KOPT-K1 (cell line): ENCODE results near the gene FSD1L.
A peak's percentile ranks its signal among the peaks of the same experiment; 100 is the strongest.
"Not testable (repeated sequence)": the region's sequence is repeated elsewhere in the genome, so short reads cannot be mapped to it uniquely, and the experiment has no call there.

Source experiments
- H3K27ac ChIP-seq: fragments of 200-600 bp; sonication (generic); 2 replicates; pipeline ENCODE4 v1.5.1; 2016; ENCODE audit warnings: antibody characterized with exemption, mild to moderate bottlenecking, low read depth, low read length; ENCODE audit not compliant: poor library complexity, severe bottlenecking
- H3K36me3 ChIP-seq: fragments of 200-600 bp; sonication (generic); 2 replicates; pipeline ENCODE4 v1.5.1; 2017; ENCODE audit warnings: antibody characterized with exemption, mild to moderate bottlenecking, low read length, moderate library complexity; ENCODE audit not compliant: insufficient read depth
- H3K9me3 ChIP-seq: fragments of 200-600 bp; sonication (generic); 2 replicates; pipeline ENCODE4 v1.5.1; 2017; ENCODE audit warnings: antibody characterized with exemption, low read length, mild to moderate bottlenecking; ENCODE audit not compliant: insufficient read depth, poor library complexity, severe bottlenecking

Gene FSD1L

DNA sequence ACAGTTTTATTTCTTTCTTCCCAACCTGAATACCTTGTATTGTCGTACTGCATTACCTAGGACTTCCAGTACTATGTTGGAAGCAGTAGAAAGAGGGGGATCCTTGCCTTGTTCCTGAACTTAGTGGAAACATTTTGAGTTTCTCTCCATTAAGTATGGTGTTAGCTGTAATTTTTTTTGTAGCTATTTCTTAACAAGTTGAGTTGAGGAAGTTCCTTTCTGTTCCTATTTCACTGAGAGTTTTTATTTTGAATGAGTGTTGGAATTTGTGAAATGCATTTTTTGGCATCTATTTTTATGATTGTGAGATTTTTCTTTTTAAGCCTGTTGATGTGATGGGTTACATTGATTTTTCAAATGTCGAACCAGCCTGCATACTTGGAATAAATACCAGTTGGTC is 49.0 kb downstream of the FSD1L start:
- Histone ChIP-seq H3K27ac (no peak overlapping the region), H3K9me3 (no peaks in the 10 kb centered on the region), H3K36me3 (no peaks in the 10 kb centered on the region)

DNA sequence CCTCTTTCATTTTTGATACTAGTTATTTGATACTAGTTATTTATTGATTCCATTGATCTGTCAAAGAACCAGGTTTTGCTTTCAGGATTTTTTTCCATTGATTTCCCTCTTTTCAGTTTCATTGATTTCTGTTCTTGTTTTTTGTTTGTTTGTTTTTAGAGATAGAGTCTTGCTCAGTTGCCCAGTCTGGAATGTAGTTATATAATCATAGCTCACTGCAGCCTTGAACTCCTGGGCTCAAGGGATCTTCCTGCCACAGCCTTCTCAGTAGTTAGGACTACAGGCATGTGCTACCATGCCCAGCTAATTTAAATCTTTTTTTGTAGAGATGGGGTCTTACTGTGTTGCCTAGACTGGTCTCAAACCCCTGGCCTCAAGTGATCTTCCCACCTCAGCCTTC is 49.9 kb downstream of the FSD1L start:
- no peak overlapping the region for H3K27ac ChIP-seq
- H3K9me3 ChIP-seq: no peaks in the 10 kb centered on the region
- no peaks in the 10 kb centered on the region for H3K36me3 ChIP-seq

DNA sequence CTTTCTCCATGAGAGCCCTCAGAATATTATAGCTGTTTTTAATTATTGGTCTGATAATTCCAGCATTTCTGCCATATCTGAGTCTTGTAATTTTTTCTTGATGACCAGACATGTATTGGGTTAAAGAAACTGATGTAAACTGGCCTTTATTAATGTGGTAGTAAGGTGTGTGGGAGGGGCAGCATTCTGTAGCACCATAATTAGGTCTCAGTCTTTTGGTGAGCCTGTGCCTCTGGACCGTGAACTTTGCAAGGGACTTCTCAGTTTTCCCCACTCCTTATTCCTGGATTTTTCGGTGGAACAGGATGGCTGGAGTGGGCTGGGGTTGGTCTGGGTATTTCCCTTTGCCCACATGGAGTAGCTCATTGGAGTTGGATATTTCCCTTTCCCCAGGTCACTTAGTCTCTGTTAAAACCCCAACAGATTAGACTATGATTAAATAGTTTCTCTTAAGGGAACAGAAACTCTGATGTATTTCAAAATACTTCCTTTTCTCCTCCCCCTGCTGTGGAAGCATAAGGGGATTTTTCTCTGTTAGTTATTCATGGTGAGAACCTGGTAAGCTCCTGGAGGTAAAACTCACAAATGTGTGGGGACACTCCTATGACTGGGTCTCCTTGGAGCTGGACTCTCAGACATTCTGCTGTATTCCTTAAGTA is 52.4 kb downstream of the FSD1L start:
- H3K27ac ChIP-seq: no peak overlapping the region
- H3K36me3 ChIP-seq: no peaks in the 10 kb centered on the region

DNA sequence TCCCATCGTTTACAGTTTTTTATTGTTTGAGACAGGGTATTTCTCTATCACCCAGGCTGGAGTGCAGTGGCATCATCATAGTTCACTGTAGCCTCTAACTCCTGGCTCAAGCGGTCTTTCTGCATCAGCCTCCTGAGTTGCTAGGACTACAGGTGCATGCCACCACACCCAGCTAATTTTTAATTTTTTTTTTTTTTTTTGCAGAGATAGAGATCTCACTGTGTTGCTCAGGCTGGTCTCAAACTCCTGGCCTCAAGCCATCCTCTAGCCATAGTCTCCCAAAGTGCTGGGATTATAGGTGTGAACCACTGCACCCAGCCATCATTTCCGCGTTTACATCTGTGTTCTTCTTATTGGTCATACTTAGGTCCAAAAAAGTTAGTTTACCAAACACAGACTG is 53.6 kb downstream of the FSD1L start:
- Histone ChIP-seq H3K36me3 (no peaks in the 10 kb centered on the region), H3K9me3 (no peaks in the 10 kb centered on the region), H3K27ac (no peak overlapping the region)

More for the DNA sequence above, 52.4 kb downstream of the FSD1L start:
- no peaks in the 10 kb centered on the region for H3K9me3 ChIP-seq

DNA sequence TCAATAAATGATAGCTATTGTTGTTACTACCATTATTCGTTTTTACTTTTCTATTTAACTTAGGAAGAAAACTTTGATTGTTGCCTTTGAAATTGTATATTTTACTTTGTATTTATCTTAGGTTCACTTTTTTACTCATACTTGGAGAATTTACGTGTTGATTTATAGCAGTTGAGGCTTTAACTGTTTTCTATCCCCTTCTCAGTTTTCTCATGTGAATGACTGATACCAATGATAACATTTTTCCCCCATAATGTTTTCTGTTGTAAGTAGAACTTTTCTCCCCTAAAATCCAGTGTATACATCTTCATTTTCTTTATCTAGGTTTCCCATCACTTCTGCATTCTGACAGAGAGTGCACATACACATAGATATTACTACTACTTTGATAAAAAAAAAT is 54.4 kb downstream of the FSD1L start:
- Histone ChIP-seq H3K9me3 (no peaks in the 10 kb centered on the region), H3K27ac (no peak overlapping the region), H3K36me3 (no peaks in the 10 kb centered on the region)

DNA sequence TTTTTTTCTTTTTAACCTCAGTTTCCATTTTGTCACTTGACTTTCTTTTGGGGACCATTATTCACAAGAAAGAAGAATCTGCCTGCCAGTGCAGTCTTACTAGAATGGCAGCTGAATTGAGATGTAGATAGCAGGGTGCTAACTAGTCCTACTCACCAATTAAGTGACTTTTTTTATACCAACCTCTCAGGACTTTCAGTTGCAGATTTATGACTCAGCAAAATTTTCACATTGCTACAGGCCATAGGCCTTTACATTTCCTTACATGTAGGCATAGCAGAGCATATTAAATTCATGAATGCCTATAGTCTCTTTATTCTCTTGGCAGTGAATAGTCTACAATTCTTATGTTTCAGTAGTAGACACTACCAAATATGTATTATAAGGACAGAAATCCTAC is 56.0 kb downstream of the FSD1L start:
- Histone ChIP-seq H3K36me3 (no peaks in the 10 kb centered on the region), H3K9me3 (no peaks in the 10 kb centered on the region), H3K27ac (no peak overlapping the region)

DNA sequence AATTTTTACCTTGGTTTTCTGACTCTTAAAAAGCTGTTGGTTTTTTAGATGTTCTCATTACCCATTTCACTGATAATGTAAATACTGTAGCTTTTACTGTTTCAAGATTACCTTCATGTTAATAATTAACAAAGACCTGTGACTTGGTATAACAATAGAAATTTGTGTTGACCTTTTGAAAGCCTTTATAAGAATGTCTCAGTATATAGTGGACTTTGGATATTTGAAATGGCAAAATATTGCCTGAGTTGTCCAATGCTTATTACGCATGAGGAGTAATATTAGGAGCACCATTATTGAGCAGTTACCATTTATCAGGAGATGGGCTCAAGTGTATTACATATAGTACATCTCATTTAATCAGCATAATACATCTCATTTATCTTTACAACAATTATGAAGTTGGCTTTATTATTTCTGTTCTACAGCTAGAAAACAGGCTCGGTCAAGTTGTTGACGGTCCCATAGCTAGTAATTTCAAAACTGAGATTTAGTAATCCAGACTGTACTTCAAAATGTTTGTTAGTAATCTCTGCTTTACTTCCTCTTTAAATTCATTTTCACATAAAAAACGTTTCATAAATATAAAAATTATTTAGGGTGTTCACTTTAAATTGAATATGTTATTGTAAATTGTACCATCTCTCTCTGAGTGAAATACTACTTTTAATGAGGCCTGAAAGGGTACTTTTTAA is 59.4 kb downstream of the FSD1L start:
- Histone ChIP-seq H3K36me3 (no peaks in the 10 kb centered on the region), H3K27ac (no peak overlapping the region), H3K9me3 (no peaks in the 10 kb centered on the region)

DNA sequence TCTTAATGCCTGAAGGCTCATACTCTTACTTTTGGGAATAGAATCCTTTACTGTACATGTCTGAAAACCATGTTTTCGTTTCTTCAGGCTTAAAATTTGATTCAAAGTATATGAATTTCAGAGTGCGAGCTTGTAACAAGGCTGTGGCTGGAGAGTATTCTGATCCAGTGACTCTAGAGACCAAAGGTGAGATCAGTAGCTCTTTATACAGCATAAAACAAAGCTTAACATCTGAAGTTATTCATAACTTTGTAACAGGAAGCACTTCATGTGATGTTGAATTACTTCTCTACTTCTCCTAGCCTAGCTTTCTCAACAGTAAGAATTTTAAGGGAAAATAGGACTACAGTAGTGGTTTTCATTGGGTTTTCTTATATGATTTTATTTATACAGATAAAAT is 60.7 kb downstream of the FSD1L start:
- Histone ChIP-seq H3K9me3 (no peaks in the 10 kb centered on the region), H3K36me3 (no peaks in the 10 kb centered on the region), H3K27ac (no peak overlapping the region)

DNA sequence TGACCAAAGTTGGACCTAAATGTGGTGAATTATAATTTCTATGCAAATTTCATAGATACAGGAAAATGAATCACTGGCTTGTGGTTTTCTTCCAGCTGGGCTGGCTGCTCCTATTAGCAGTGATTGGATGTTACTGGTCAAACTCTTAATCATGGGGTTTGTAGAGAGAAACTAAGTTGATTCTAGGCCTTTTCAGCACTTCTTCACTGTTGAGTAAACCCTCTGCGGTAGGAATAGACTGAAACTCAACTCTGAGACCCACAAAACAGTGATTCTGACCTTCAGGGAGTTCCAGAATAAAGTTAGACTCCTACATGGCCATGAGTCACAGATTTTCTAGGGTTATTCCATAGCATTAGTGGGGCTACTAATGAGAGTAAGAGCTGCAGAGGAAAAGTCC is 62.2 kb downstream of the FSD1L start:
- Histone ChIP-seq H3K27ac (no peak overlapping the region), H3K36me3 (no peaks in the 10 kb centered on the region; the same call in 1 of the 2 replicates), H3K9me3 (no peaks in the 10 kb centered on the region)

DNA sequence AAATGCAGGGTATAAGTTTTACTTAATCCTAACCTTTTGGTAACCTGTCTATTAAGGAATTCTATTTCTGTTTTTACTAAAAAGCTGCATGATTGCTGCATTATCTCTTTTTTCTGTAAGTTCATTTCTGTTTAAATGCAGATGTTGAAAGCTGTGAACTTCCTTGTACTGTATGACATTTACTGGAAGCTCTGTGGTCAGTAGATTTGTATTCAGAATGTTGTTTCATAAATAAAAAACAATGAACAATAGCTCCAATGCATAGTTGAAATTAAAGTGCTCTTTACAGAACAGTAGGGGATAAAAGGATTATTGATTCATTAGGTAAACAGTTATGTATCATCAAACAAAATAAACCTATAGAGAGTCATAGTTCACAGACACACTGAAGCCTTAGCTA is 63.6 kb downstream of the FSD1L start:
- Histone ChIP-seq H3K36me3 (no peaks in the 10 kb centered on the region; the same call in 1 of the 2 replicates), H3K9me3 (no peaks in the 10 kb centered on the region), H3K27ac (no peak overlapping the region)

DNA sequence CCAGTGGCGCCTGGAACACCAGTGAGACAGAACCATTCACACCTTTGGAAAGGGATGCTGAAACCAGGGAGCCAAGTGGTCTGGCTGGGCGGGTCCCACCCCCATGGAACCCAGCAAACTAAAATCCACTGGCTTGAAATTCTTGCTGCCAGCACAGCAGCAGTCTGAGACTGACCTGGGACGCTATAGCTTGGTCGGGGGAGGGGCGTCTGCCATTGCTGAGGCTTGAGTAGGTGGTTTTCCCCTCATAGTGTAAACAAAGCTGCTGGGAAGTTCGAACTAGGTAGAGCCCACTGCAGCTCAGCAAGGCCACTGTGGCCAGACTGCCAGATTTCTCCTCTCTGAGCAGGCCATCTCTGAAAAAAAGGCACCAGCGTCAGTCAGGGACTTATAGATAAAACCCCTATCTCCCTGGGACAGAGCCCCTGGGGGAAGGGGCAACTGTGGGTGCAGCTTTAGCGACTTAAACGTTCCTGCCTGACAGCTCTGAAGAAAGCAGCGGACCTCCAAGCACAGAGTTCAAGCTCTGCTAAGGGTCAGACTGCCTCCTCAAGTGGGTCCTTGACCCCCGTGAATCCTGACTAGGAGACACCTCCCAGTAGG is 68.1 kb downstream of the FSD1L start:
- Histone ChIP-seq H3K9me3 (no peaks in the 10 kb centered on the region), H3K36me3 (no peaks in the 10 kb centered on the region; the same call in 1 of the 2 replicates), H3K27ac (no peak overlapping the region)

DNA sequence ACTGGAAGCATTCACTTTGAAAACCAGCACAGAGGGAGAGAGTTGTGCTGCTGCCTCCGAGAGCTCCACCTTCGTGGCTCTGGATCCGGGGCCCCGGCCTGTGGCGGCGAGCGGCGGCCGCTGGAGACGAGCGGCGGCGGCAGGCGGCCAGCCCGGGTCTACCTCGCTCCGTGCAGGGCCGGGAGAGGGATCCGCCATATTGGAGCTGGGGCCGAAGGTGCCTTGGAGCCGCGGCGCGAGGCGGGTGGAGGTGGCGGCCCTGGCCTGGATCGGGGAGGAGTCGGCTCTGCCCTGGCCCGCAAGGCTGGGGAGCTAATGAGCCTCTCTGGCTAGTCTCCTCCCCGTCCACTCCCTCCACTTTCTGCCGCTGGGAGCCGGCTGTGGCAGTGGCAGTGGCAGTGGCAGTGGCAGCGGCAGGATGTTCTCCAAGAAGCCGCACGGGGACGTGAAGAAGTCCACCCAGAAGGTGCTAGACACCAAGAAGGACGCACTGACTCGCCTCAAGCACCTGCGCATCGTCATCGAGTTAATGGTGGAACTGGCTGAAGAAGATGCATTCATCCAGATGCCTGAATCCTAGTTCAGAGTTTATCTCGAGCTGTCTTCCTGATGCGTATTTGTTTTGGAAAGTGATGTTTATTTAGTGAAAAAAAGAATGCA is 72.0 kb downstream of the FSD1L start:
- H3K27ac ChIP-seq, H3K9me3 ChIP-seq, H3K36me3 ChIP-seq: not testable (repeated sequence)

DNA sequence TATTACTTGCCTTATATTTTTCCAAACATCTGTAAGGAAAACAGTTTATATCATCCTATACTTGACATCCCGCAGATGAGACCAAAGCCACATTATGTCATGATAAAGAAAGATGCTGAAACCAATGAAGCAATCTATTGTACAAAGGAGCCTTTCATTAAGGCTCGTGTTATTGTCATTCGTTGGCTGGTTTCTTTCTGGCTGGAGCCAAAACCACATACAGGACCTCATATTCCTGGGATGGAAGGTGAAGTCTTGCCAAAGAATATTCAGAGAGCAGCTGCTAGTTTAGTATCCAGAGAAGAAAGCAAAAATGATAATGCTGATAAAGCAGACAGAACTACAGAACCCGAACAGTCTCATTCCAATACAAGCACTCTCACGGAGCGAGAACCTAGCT is 73.2 kb downstream of the FSD1L start:
- not testable (repeated sequence) for H3K9me3 ChIP-seq, H3K36me3 ChIP-seq, H3K27ac ChIP-seq

DNA sequence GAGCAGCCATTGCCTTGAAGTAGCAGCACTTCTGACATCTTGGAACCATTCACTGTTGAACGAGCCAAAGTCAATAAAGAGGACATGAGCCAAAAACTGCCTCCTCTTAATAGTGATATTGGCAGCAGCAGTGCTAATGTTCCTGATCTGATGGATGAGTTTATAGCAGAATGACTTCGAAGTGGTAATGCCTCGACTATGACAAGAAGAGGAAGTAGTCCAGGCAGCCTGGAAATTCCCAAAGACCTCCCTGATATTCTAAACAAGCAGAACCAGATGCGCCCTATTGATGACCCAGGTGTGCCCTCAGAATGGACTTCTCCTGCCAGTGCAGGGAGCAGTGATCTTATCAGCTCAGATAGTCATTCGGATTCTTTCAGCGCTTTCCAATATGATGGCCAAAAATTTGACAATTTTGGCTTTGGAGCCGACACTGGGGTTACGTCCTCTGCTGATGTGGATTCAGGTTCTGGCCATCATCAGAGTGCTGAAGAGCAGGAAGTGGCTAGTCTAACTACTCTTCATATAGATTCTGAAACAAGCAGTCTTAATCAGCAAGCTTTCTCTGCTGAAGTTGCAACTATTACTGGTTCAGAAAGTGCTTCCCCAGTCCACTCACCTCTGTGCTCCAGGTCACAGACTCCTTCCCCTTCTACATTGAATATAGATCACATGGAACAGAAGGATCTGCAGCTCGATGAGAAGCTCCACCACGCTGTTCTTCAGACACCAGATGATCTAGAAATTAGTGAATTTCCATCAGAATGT is 75.0 kb downstream of the FSD1L start:
- H3K36me3 ChIP-seq, H3K9me3 ChIP-seq, H3K27ac ChIP-seq: not testable (repeated sequence)

DNA sequence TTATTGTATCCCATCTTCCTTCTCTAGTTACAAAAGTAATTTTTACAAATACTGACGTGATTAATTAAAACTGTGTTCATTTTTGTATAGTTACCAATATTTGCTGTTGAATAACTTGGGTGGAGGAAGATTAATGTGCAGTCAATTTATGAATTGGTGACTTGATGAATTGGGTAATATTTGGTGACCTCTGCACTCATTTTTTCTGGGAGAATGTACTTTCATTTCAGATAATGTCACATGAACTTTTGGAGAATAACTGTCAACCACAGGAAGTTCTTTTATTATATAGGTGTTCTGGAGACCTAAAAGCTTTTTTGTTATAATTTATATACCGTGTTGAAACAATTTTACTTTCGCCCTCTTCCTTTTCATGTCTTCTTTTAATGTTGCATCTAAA is 83.7 kb downstream of the FSD1L start:
- Histone ChIP-seq H3K36me3 (peaks cover 7% of the 10 kb centered on the region; the same call in 1 of the 2 replicates), H3K27ac (peak overlapping the region; percentile 52)

More for the DNA sequence above, 83.7 kb downstream of the FSD1L start:
- H3K9me3 ChIP-seq: no peaks in the 10 kb centered on the region
